SHP77 treated with DMSO at 0.1 percent for 48 hours (cell line): ENCODE data around the gene MPPED2.

Experiments used
- DNase-seq: peaks from one replicate; lab custom pipeline; 2025; lab: John Stamatoyannopoulos, UW

The MPPED2 gene

GRCh38 chr11:30586251-30587144, at the start of gene MPPED2:
Gene MPPED2 (minus strand): TSS chr11:30586353. CDS start chr11:30580373, 5,980 bp downstream.
- DNase-seq: no peak

GRCh38 chr11:30635401-30635989, 49.3 kb upstream of the MPPED2 start:
- DNase-seq: no peak

GRCh38 chr11:30631148-30631547, 45.0 kb upstream of the MPPED2 start:
- DNase-seq: no peak

- no peak for DNase-seq
Measured at GRCh38 chr11:30619767-30620166, 33.6 kb upstream of the MPPED2 start.

GRCh38 chr11:30617762-30618161, 31.6 kb upstream of the MPPED2 start:
- DNase-seq: no peak

- no peak for DNase-seq
Measured at GRCh38 chr11:30610628-30611027, 24.5 kb upstream of the MPPED2 start.

GRCh38 chr11:30608534-30608933, 22.4 kb upstream of the MPPED2 start:
- no peak for DNase-seq

- no peak for DNase-seq
Measured at GRCh38 chr11:30605036-30605605, 19.0 kb upstream of the MPPED2 start.

- DNase-seq: no peak
Measured at GRCh38 chr11:30603357-30603756, 17.2 kb upstream of the MPPED2 start.

GRCh38 chr11:30596832-30597231, 10.7 kb upstream of the MPPED2 start:
- DNase-seq: no peak

- DNase-seq: no peak
Measured at GRCh38 chr11:30595934-30596333, 9.8 kb upstream of the MPPED2 start.

GRCh38 chr11:30594646-30595411, 8.7 kb upstream of the MPPED2 start:
- DNase-seq: no peak

- no peak for DNase-seq
Measured at GRCh38 chr11:30587269-30587812, 1.2 kb upstream of the MPPED2 start.

GRCh38 chr11:30585892-30586250, 282 bp downstream of the MPPED2 start:
- no peak for DNase-seq

- no peak for DNase-seq
Measured at GRCh38 chr11:30585125-30585891, 845 bp downstream of the MPPED2 start.

GRCh38 chr11:30583476-30584280, 2.5 kb downstream of the MPPED2 start:
- no peak for DNase-seq

GRCh38 chr11:30582726-30583125, 3.4 kb downstream of the MPPED2 start:
- no peak for DNase-seq

GRCh38 chr11:30581675-30582074, 4.5 kb downstream of the MPPED2 start:
- DNase-seq: no peak

- no peak for DNase-seq
Measured at GRCh38 chr11:30580573-30580972, 5.6 kb downstream of the MPPED2 start.

GRCh38 chr11:30579415-30580175, 6.6 kb downstream of the MPPED2 start:
- DNase-seq: no peak
